ENCODE measurements around the gene GBA2.
A peak's percentile ranks its signal among the peaks of the same experiment; 100 is the strongest.

Gene GBA2

GRCh38 chr9:35748858-35749514, at the start of gene GBA2, which contains the start of gene RGP1:
TSS of gene GBA2 (minus strand) at chr9:35749228. CDS start at chr9:35748704, 524 bp downstream.
TSS of gene RGP1 (plus strand) at chr9:35749287. CDS start at chr9:35749756, 469 bp downstream.
- ATAC-seq = peak; percentile 90
- no peak for TF ChIP-seq ZNF565 (CRISPR knock-in tag; conservative IDR thresholded peaks at IDR 0.05; ENCODE audit: low read depth)
- TF ChIP-seq OSR1 (CRISPR knock-in tag; IDR thresholded peaks at IDR 0.05) = no peak

- TF ChIP-seq GLIS3 (CRISPR knock-in tag; IDR thresholded peaks at IDR 0.05) (no peak), POU6F1 (CRISPR knock-in tag; IDR thresholded peaks at IDR 0.05; ENCODE audit: borderline replicate concordance, low read depth) (no peak), SNAI2 (CRISPR knock-in tag; IDR thresholded peaks at IDR 0.05) (no peak), CSRNP3 (CRISPR knock-in tag; IDR thresholded peaks at IDR 0.05) (no peak), ISL1 (CRISPR knock-in tag; IDR thresholded peaks at IDR 0.05) (no peak), TSHZ2 (CRISPR knock-in tag; IDR thresholded peaks at IDR 0.05) (no peak), TCF4 (CRISPR knock-in tag; IDR thresholded peaks at IDR 0.05; ENCODE audit: borderline replicate concordance) (no peak)
- ATAC-seq = no peak
Measured at GRCh38 chr9:35797311-35798109, 48.5 kb upstream of the GBA2 start.

- ATAC-seq = peak; percentile 45; the same call in 2 of the 3 replicates
- no peak for TF ChIP-seq TCF4 (CRISPR knock-in tag; IDR thresholded peaks at IDR 0.05; ENCODE audit: borderline replicate concordance)
- TF ChIP-seq CREB5 (CRISPR knock-in tag; IDR thresholded peaks at IDR 0.05; ENCODE audit: low read depth) = no peak
- TF ChIP-seq CSDC2 (CRISPR knock-in tag; IDR thresholded peaks at IDR 0.05) = no peak
- TF ChIP-seq BACH2 (CRISPR knock-in tag; IDR thresholded peaks at IDR 0.05; ENCODE audit: borderline replicate concordance) = no peak
- no peak for TF ChIP-seq ZFP30 (CRISPR knock-in tag; IDR thresholded peaks at IDR 0.05)
- TF ChIP-seq ISL1 (CRISPR knock-in tag; IDR thresholded peaks at IDR 0.05) = no peak
Measured at GRCh38 chr9:35795695-35796094, 46.7 kb upstream of the GBA2 start.

- no peak for ATAC-seq
- TF ChIP-seq TCF4 (CRISPR knock-in tag; IDR thresholded peaks at IDR 0.05; ENCODE audit: borderline replicate concordance) (no peak), OSR1 (CRISPR knock-in tag; IDR thresholded peaks at IDR 0.05) (no peak), ZNF565 (CRISPR knock-in tag; conservative IDR thresholded peaks at IDR 0.05; ENCODE audit: low read depth) (no peak), GLIS3 (CRISPR knock-in tag; IDR thresholded peaks at IDR 0.05) (no peak)
Measured at GRCh38 chr9:35793461-35793860, 44.4 kb upstream of the GBA2 start.

GRCh38 chr9:35792826-35793225, 43.8 kb upstream of the GBA2 start:
- ATAC-seq = no peak

More at GRCh38 chr9:35792826-35793225, 43.8 kb upstream of the GBA2 start:
- TF ChIP-seq RARB (CRISPR knock-in tag; IDR thresholded peaks at IDR 0.05) = no peak
- no peak for TF ChIP-seq PPARA (CRISPR knock-in tag; IDR thresholded peaks at IDR 0.05; ENCODE audit: borderline replicate concordance)
- no peak for TF ChIP-seq TCF4 (CRISPR knock-in tag; IDR thresholded peaks at IDR 0.05; ENCODE audit: borderline replicate concordance)
- TF ChIP-seq BACH2 (CRISPR knock-in tag; IDR thresholded peaks at IDR 0.05; ENCODE audit: borderline replicate concordance) = no peak
